Measurements from ENCODE around the gene MAML1.

GRCh38 chr5:179806250-179807048 lies 73.8 kb downstream of the MAML1 start, which contains the start of gene MGAT4B:
- TF ChIP-seq CTCF (IDR thresholded peaks at IDR 0.05), result no peak
- no peak for TF ChIP-seq POLR2AphosphoS5 (IDR thresholded peaks at IDR 0.05)
- TF ChIP-seq POLR2A (IDR thresholded peaks at IDR 0.05), result no peak
